PC-9 (cell line): ENCODE measurements around the gene HOXA2. TPM values are rescaled to one million over a fixed set of nuclear protein-coding genes. Genes with fewer than 3 reads are reported as not detected.

ENCODE experiments used
- BruUV-seq: library from RNA; stranded (reverse); fragments of 400-500 nt; replicated peaks from 2 replicates; lab custom pipeline; 2021; lab: Mats Ljungman, UMichigan
- CTCF ChIA-PET: fragments of 300-600 bp; sonication (Branson Sonifier 250); formaldehyde crosslinking; loops from one replicate; lab custom pipeline; 2022; ENCODE audit warnings: antibody characterized with exemption; lab: Charles Lee
- POLR2A ChIA-PET: fragments of 300-600 bp; sonication (Branson Sonifier 250); formaldehyde crosslinking; loops from one replicate; lab custom pipeline; 2022; ENCODE audit warnings: antibody characterized with exemption; ENCODE audit not compliant: unreplicated experiment; lab: Charles Lee
- DNase-seq, 2 experiments: peaks; one replicate each; pipeline versions ENCODE4 v3.0.0 to v3.0.0-alpha.2; 2015 to 2022; ENCODE audit warnings: mixed read lengths in 1 of 2
- H2AFZ ChIP-seq: fragments of 200-600 bp; sonication (generic); 2 replicates; pipeline ENCODE4 v1.8.1; 2017; ENCODE audit warnings: antibody characterized with exemption
- H3F3A ChIP-seq: fragments of 200-600 bp; sonication (generic); 2 replicates; pipeline ENCODE4 v1.8.1; 2017; ENCODE audit warnings: antibody characterized with exemption, mild to moderate bottlenecking, low read depth; ENCODE audit not compliant: insufficient read depth
- H3K27ac ChIP-seq: fragments of 200-600 bp; sonication (generic); 2 replicates; pipeline ENCODE4 v1.6.1; 2016; ENCODE audit warnings: mixed run types
- H3K27me3 ChIP-seq: fragments of 200-600 bp; sonication (generic); 2 replicates; pipeline ENCODE4 v1.6.1; 2016; ENCODE audit warnings: low read depth, mixed run types; ENCODE audit not compliant: insufficient read depth
- H3K36me3 ChIP-seq: fragments of 200-600 bp; sonication (generic); 2 replicates; pipeline ENCODE4 v1.6.1; 2016; ENCODE audit warnings: low read depth, mixed run types
- H3K4me1 ChIP-seq: fragments of 200-600 bp; sonication (generic); replicated peaks from 2 replicates; pipeline ENCODE4 v1.6.1; 2016; ENCODE audit warnings: mixed run types; ENCODE audit not compliant: insufficient read depth
- H3K4me2 ChIP-seq: fragments of 200-600 bp; sonication (generic); 2 replicates; pipeline ENCODE4 v1.6.1; 2017; ENCODE audit warnings: mixed run types
- H3K4me3 ChIP-seq: fragments of 200-600 bp; sonication (generic); 2 replicates; pipeline ENCODE4 v1.6.1; 2016; ENCODE audit warnings: mixed run types
- H3K79me2 ChIP-seq: fragments of 200-600 bp; sonication (generic); 2 replicates; pipeline ENCODE4 v1.6.1; 2017; ENCODE audit warnings: low read depth, mixed run types
- H3K9me2 ChIP-seq: fragments of 200-600 bp; sonication (generic); 2 replicates; pipeline ENCODE4 v1.8.1; 2017; ENCODE audit warnings: mild to moderate bottlenecking; ENCODE audit not compliant: insufficient read depth
- H3K9me3 ChIP-seq: fragments of 200-600 bp; sonication (generic); 2 replicates; pipeline ENCODE4 v1.8.1; 2016; ENCODE audit warnings: low read depth; ENCODE audit not compliant: insufficient read depth
- H4K20me1 ChIP-seq: fragments of 200-600 bp; sonication (generic); 2 replicates; pipeline ENCODE4 v1.8.1; 2017; ENCODE audit not compliant: insufficient read depth
- EZH2 ChIP-seq: fragments of 200-600 bp; sonication (generic); IDR thresholded peaks from 2 replicates; pipeline ENCODE4 v1.8.0; 2017; ENCODE audit warnings: antibody characterized with exemption, low read depth
- intact Hi-C: fragments of 100-400 bp; cut with micrococcal nuclease; formaldehyde crosslinking; loops from one replicate; pipeline ENCODE4 v1.10.0; 2022; ENCODE audit not compliant: unreplicated experiment
- total RNA-seq: library from RNA; stranded (reverse); gene quantifications from 2 replicates; pipeline ENCODE4 v1.2.3, GENCODE V29; 2021
- TF ChIP-seq, protein P1 (sequence below): fragments of 200-600 bp; sonication (generic); conservative IDR thresholded peaks from 2 replicates; pipeline ENCODE4 v1.6.1; 2017; ENCODE audit warnings: mixed run types, antibody characterized with exemption, mild to moderate bottlenecking, moderate library complexity

Gene HOXA2
- total RNA-seq, 1 experiment from 2014 or later: 6.1 TPM

DNA sequence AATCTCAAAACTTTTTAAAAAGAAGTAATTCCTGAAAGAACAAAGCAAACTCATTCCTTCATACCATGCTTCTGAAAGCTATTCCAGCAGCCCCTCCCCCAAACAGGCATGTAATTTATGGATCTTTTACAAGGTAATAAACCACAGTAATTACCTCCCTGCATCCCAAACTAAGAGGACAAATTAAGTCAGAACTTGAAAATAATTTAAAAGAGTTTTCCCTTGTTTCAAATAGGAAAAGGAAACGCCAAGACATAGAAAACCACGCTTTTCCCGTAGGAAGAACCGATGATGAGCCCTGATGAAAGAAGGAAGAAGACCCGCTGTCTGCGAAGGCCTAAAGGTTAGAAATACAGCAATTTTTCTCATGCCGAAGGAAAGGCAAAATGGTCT is 19.2 kb upstream of the HOXA2 start:
- POLR2A ChIA-PET: interaction anchor here (0.5 to 0.7 kb wide), 3 partner anchors 22 to 265 kb away, joined by 4 to 8 read pairs (median 6); no protein-coding TSS in a partner anchor
- Histone ChIP-seq H3K27ac (no peak overlapping the region), H2AFZ (no peak overlapping the region)

DNA sequence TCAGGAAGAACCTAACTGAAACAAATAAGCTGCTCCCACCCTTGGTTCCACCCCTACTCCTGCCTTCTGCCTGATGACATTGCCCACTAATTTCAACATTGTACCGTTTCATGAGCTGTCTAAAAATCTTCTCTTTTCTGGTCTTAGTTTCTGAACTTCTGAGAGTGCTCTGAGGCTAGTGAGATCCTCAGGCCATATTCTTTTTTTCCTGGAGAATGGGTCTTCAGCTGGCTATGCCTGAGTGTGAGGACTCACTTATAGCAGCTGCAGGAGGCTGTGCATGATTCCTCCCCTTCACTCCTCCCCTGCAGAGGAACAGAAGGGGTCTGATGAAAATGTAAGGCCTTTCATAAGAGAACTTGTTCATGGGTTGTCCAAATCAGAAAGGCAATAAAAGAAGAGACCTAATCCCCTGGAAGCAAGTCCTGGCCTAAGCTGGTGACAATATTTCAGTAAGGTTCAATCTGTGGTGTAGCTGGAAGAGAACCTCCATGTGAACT is 17.0 kb upstream of the HOXA2 start:
- intact Hi-C loops: loop anchor here (10.0 kb wide), 1 partner anchor 625 kb away; the partner anchor contains the start of gene TAX1BP1
- H3K4me2 ChIP-seq: no peak overlapping the region

More for the DNA sequence above, 19.2 kb upstream of the HOXA2 start:
- TF ChIP-seq, protein P1, sequence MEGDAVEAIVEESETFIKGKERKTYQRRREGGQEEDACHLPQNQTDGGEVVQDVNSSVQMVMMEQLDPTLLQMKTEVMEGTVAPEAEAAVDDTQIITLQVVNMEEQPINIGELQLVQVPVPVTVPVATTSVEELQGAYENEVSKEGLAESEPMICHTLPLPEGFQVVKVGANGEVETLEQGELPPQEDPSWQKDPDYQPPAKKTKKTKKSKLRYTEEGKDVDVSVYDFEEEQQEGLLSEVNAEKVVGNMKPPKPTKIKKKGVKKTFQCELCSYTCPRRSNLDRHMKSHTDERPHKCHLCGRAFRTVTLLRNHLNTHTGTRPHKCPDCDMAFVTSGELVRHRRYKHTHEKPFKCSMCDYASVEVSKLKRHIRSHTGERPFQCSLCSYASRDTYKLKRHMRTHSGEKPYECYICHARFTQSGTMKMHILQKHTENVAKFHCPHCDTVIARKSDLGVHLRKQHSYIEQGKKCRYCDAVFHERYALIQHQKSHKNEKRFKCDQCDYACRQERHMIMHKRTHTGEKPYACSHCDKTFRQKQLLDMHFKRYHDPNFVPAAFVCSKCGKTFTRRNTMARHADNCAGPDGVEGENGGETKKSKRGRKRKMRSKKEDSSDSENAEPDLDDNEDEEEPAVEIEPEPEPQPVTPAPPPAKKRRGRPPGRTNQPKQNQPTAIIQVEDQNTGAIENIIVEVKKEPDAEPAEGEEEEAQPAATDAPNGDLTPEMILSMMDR: no peak
- no peak for TF ChIP-seq EZH2
- no peaks in the 10 kb centered on the region for H4K20me1 ChIP-seq
- no peaks in the 10 kb centered on the region for H3K9me2 ChIP-seq
- no peaks in the 10 kb centered on the region for H3K27me3 ChIP-seq
- H3K4me1 ChIP-seq: peaks cover 16% of the 10 kb centered on the region
- no TSS peak for BruUV-seq
- CTCF ChIA-PET: no interaction called here
- H3K4me3 ChIP-seq: no peak overlapping the region
- H3F3A ChIP-seq: peaks cover 34% of the 10 kb centered on the region
- H3K36me3 ChIP-seq: peaks cover 29% of the 10 kb centered on the region
- H3K4me2 ChIP-seq: no peak overlapping the region
- DNase-seq: no peak
- intact Hi-C loops: no loop called here
- peaks cover 23% of the 10 kb centered on the region for H3K79me2 ChIP-seq
- no peaks in the 10 kb centered on the region for H3K9me3 ChIP-seq

GRCh38 chr7:27118580-27118979 is 16.1 kb upstream of the HOXA2 start:
- Histone ChIP-seq H3F3A (peaks cover 53% of the 10 kb centered on the region), H3K27me3 (no peaks in the 10 kb centered on the region), H3K27ac (no peak overlapping the region), H3K79me2 (peaks cover 48% of the 10 kb centered on the region), H3K4me3 (no peak overlapping the region), H3K4me1 (peaks cover 19% of the 10 kb centered on the region), H4K20me1 (no peaks in the 10 kb centered on the region), H3K36me3 (peaks cover 37% of the 10 kb centered on the region), H3K9me3 (no peaks in the 10 kb centered on the region), H2AFZ (no peak overlapping the region), H3K4me2 (no peak overlapping the region), H3K9me2 (no peaks in the 10 kb centered on the region)
- TF ChIP-seq, protein P1: no peak
- no peak for TF ChIP-seq EZH2
- POLR2A ChIA-PET: no interaction called here
- BruUV-seq: no TSS peak
- intact Hi-C loops: loop anchor here (10.0 kb wide), 1 partner anchor 626 kb away; the partner anchor contains the start of gene TAX1BP1
- CTCF ChIA-PET: no interaction called here
- DNase-seq: no peak

More for the DNA sequence above, 17.0 kb upstream of the HOXA2 start:
- DNase-seq: no peak
- Histone ChIP-seq H3K27ac (no peak overlapping the region; the same call in 1 of the 2 replicates), H2AFZ (no peak overlapping the region), H3K9me2 (no peaks in the 10 kb centered on the region), H3F3A (peaks cover 49% of the 10 kb centered on the region), H3K36me3 (peaks cover 37% of the 10 kb centered on the region), H3K9me3 (no peaks in the 10 kb centered on the region), H3K79me2 (peaks cover 44% of the 10 kb centered on the region), H3K4me3 (no peak overlapping the region), H3K4me1 (peaks cover 19% of the 10 kb centered on the region), H4K20me1 (no peaks in the 10 kb centered on the region), H3K27me3 (no peaks in the 10 kb centered on the region)
- BruUV-seq: no TSS peak
- no peak for TF ChIP-seq EZH2
- TF ChIP-seq, protein P1: no peak
- CTCF ChIA-PET: interaction anchor here (0.6 to 1.0 kb wide), 2 partner anchors 49 to 258 kb away, joined by 3 to 5 read pairs; no protein-coding TSS in a partner anchor
- POLR2A ChIA-PET: interaction anchor here (0.7 kb wide), 1 partner anchor 486 kb away, joined by 3 read pairs; no protein-coding TSS in a partner anchor
